ENCODE data around the gene TBC1D16. TPM values are rescaled to one million over a fixed set of nuclear protein-coding genes. Genes with fewer than 3 reads are reported as not detected.

Gene TBC1D16
- total RNA-seq, 4 donors from 2014 or later = 6.4 to 20.2 (median 11.5) TPM

GRCh38 chr17:79990051-79990592 is 45.5 kb downstream of the TBC1D16 start:
- Histone ChIP-seq H3K4me3 (no peak overlapping the region), H3K4me1 (peaks cover 30 to 75% (median 30%) of the 10 kb centered on the region in 3 donors), H3K27ac (no peak overlapping the region), H3K27me3 (peaks cover 0 to 18% (median 0%) of the 10 kb centered on the region in 4 donors), H3K9me3 (no peaks in the 10 kb centered on the region), H3K36me3 (no peaks in the 10 kb centered on the region)
- 67 to 81% methylated on average over 2 to 4 of the region's 21 CpGs for whole genome bisulfite sequencing, 2 donors
- TF ChIP-seq POLR2A (IDR thresholded peaks at IDR 0.05) (no peak), CTCF (IDR thresholded peaks at IDR 0.05) (no peak)
- DNase-seq = no peak
- intact Hi-C loops (cut with DNase I) = loop anchor here (10.0 kb wide), 1 partner anchor 245 kb away; no protein-coding TSS in a partner anchor

GRCh38 chr17:79989106-79989835 is 46.4 kb downstream of the TBC1D16 start:
- no peak for DNase-seq
- H3K4me3 ChIP-seq = no peak overlapping the region
- TF ChIP-seq POLR2A (IDR thresholded peaks at IDR 0.05) (no peak), CTCF (IDR thresholded peaks at IDR 0.05) (no peak)
- no peak overlapping the region for H3K27ac ChIP-seq
- WGBS, 2 donors = 80 to 95% methylated on average over 10 to 20 of the region's 20 CpGs
- no peaks in the 10 kb centered on the region for H3K9me3 ChIP-seq
- peaks cover 0 to 18% (median 0%) of the 10 kb centered on the region in 4 donors for H3K27me3 ChIP-seq
- peaks cover 30 to 74% (median 30%) of the 10 kb centered on the region in 3 donors for H3K4me1 ChIP-seq
- intact Hi-C loops (cut with DNase I) = loop anchor here (10.0 kb wide), 1 partner anchor 154 kb away; the partner anchor contains the start of gene CBX4
- no peaks in the 10 kb centered on the region for H3K36me3 ChIP-seq

GRCh38 chr17:79988185-79988971 is 47.3 kb downstream of the TBC1D16 start:
- TF ChIP-seq POLR2A (IDR thresholded peaks at IDR 0.05) = no peak
- no peak for TF ChIP-seq CTCF (IDR thresholded peaks at IDR 0.05)

GRCh38 chr17:79987935-79988184 is 47.8 kb downstream of the TBC1D16 start:
- no peaks in the 10 kb centered on the region for H3K36me3 ChIP-seq
- peaks cover 24 to 60% (median 26%) of the 10 kb centered on the region in 3 donors for H3K4me1 ChIP-seq
- DNase-seq = no peak
- 66 to 67% methylated on average over 7 of the region's 7 CpGs for WGBS, 2 donors
- no peak for TF ChIP-seq POLR2A (IDR thresholded peaks at IDR 0.05)
- no peak for TF ChIP-seq CTCF (IDR thresholded peaks at IDR 0.05)
- no peak overlapping the region for H3K4me3 ChIP-seq
- H3K9me3 ChIP-seq = no peaks in the 10 kb centered on the region
- intact Hi-C loops (cut with DNase I) = loop anchor here (10.0 kb wide), 1 partner anchor 153 kb away; the partner anchor contains the start of gene CBX4
- H3K27ac ChIP-seq = peak overlapping the region in 2 of 4 donors; percentile 37 to 39
- H3K27me3 ChIP-seq = peaks cover 0 to 16% (median 0%) of the 10 kb centered on the region in 4 donors

More at GRCh38 chr17:79988185-79988971, 47.3 kb downstream of the TBC1D16 start:
- Histone ChIP-seq H3K36me3 (no peaks in the 10 kb centered on the region), H3K4me3 (no peak overlapping the region), H3K27me3 (peaks cover 0 to 18% (median 0%) of the 10 kb centered on the region in 4 donors), H3K4me1 (peaks cover 29 to 65% (median 30%) of the 10 kb centered on the region in 3 donors), H3K27ac (peak overlapping the region in 2 of 4 donors; percentile 37 to 39), H3K9me3 (no peaks in the 10 kb centered on the region)
- intact Hi-C loops (cut with DNase I) = loop anchor here (10.0 kb wide), 1 partner anchor 154 kb away; the partner anchor contains the start of gene CBX4
- 56 to 62% methylated on average over 13 to 15 of the region's 28 CpGs for WGBS, 2 donors
- DNase-seq = no peak

All from esophagus squamous epithelium (tissue), 5 donors.